AG09309 (cell line): ENCODE results near the gene SCN3B.

Experiments used
- DNase-seq: peaks from one replicate; pipeline ENCODE4 v3.0.0-alpha.2; 2010; ENCODE audit warnings: low read depth
- H3K4me3 ChIP-seq: 2 replicates; pipeline ENCODE4 v1.5.1; 2011; ENCODE audit warnings: mild to moderate bottlenecking, low read depth, low read length, moderate library complexity; ENCODE audit not compliant: control insufficient read depth
- CTCF ChIP-seq: IDR thresholded peaks from 2 replicates; pipeline ENCODE4 v1.5.1; 2011; ENCODE audit warnings: mild to moderate bottlenecking, low read depth, low read length, inconsistent platforms; ENCODE audit not compliant: insufficient read depth, control insufficient read depth; ENCODE audit errors: missing control alignments

SCN3B gene

GRCh38 chr11:123695231-123695630 lies 40.8 kb upstream of the SCN3B start:
- no peak for DNase-seq
- no peak for TF ChIP-seq CTCF
- no peak overlapping the region for H3K4me3 ChIP-seq

GRCh38 chr11:123694551-123694950 lies 40.1 kb upstream of the SCN3B start:
- DNase-seq = no peak
- TF ChIP-seq CTCF = no peak
- no peak overlapping the region for H3K4me3 ChIP-seq

- no peak for DNase-seq
- no peak overlapping the region for H3K4me3 ChIP-seq
- TF ChIP-seq CTCF = no peak
These were observed 38.5 kb upstream of the SCN3B start for GRCh38 chr11:123692961-123693360.

GRCh38 chr11:123690485-123690884 lies 36.1 kb upstream of the SCN3B start:
- no peak for TF ChIP-seq CTCF
- no peak overlapping the region for H3K4me3 ChIP-seq
- no peak for DNase-seq

- DNase-seq = no peak
- H3K4me3 ChIP-seq = no peak overlapping the region
- no peak for TF ChIP-seq CTCF
These were observed 30.2 kb upstream of the SCN3B start for GRCh38 chr11:123684601-123685000.

GRCh38 chr11:123683428-123684170 lies 29.2 kb upstream of the SCN3B start:
- no peak overlapping the region for H3K4me3 ChIP-seq
- no peak for DNase-seq
- no peak for TF ChIP-seq CTCF
